ENCODE data around the gene CPA5. TPM values are rescaled to one million over a fixed set of nuclear protein-coding genes. Genes with fewer than 3 reads are reported as not detected.

CPA5 gene
- total RNA-seq, 4 donors from 2014 or later: not detected

- no peak for TF ChIP-seq POLR2A (IDR thresholded peaks at IDR 0.05)
- intact Hi-C loops (cut with DNase I; ENCODE audit: low total_unique reads): no loop called here
- Histone ChIP-seq H3K27me3 (no peaks in the 10 kb centered on the region), H3K4me3 (no peak overlapping the region), H3K36me3 (no peaks in the 10 kb centered on the region), H3K27ac (no peak overlapping the region), H3K9me3 (no peaks in the 10 kb centered on the region), H3K4me1 (peaks cover 0 to 10% of the 10 kb centered on the region in 2 donors)
- no peak for DNase-seq
Observed at GRCh38 chr7:130390486-130390885, 45.9 kb downstream of the CPA5 start.

- TF ChIP-seq CTCF (IDR thresholded peaks at IDR 0.05) (no peak), POLR2A (IDR thresholded peaks at IDR 0.05) (no peak)
- Histone ChIP-seq H3K27ac (peak overlapping the region; percentile 80 to 82), H3K9me3 (no peaks in the 10 kb centered on the region), H3K4me3 (no peak overlapping the region), H3K27me3 (no peaks in the 10 kb centered on the region), H3K4me1 (peaks cover 0 to 10% of the 10 kb centered on the region in 2 donors), H3K36me3 (no peaks in the 10 kb centered on the region)
- DNase-seq: peak; percentile 74 to 85
- intact Hi-C loops (cut with DNase I; ENCODE audit: low total_unique reads): no loop called here
Observed at GRCh38 chr7:130393101-130393561, 48.5 kb downstream of the CPA5 start.

GRCh38 chr7:130393841-130394411, 49.3 kb downstream of the CPA5 start:
- H3K27me3 ChIP-seq: no peaks in the 10 kb centered on the region
- H3K4me3 ChIP-seq: no peak overlapping the region
- H3K27ac ChIP-seq: peak overlapping the region; percentile 80 to 82
- intact Hi-C loops (cut with DNase I; ENCODE audit: low total_unique reads): no loop called here
- TF ChIP-seq CTCF (IDR thresholded peaks at IDR 0.05): no peak
- H3K4me1 ChIP-seq: peaks cover 0 to 10% of the 10 kb centered on the region in 2 donors
- no peaks in the 10 kb centered on the region for H3K9me3 ChIP-seq
- H3K36me3 ChIP-seq: no peaks in the 10 kb centered on the region
- DNase-seq: no peak

GRCh38 chr7:130394421-130395195, 50.0 kb downstream of the CPA5 start:
- Histone ChIP-seq H3K36me3 (no peaks in the 10 kb centered on the region), H3K9me3 (no peaks in the 10 kb centered on the region), H3K27me3 (no peaks in the 10 kb centered on the region), H3K27ac (peak overlapping the region; percentile 80 to 82), H3K4me3 (no peak overlapping the region), H3K4me1 (peaks cover 0 to 10% of the 10 kb centered on the region in 2 donors)
- TF ChIP-seq POLR2A (IDR thresholded peaks at IDR 0.05): no peak
- no peak for TF ChIP-seq CTCF (IDR thresholded peaks at IDR 0.05)
- intact Hi-C loops (cut with DNase I; ENCODE audit: low total_unique reads): no loop called here
- no peak for DNase-seq

GRCh38 chr7:130395421-130395820, 50.8 kb downstream of the CPA5 start:
- DNase-seq: no peak
- no peak overlapping the region for H3K4me3 ChIP-seq
- no peaks in the 10 kb centered on the region for H3K27me3 ChIP-seq
- no peaks in the 10 kb centered on the region for H3K36me3 ChIP-seq
- intact Hi-C loops (cut with DNase I; ENCODE audit: low total_unique reads): no loop called here
- H3K4me1 ChIP-seq: peaks cover 0 to 10% of the 10 kb centered on the region in 2 donors
- H3K27ac ChIP-seq: peak overlapping the region; percentile 80 to 82
- TF ChIP-seq CTCF (IDR thresholded peaks at IDR 0.05): no peak
- no peak for TF ChIP-seq POLR2A (IDR thresholded peaks at IDR 0.05)
- no peaks in the 10 kb centered on the region for H3K9me3 ChIP-seq

All from uterus (tissue), 4 donors.